HCT116 (cell line): ENCODE data around the gene TPD52L1.

ENCODE experiments used
- CEBPB ChIP-seq: IDR thresholded peaks from 2 replicates; pipeline ENCODE4 v1.6.1; 2012; ENCODE audit warnings: low read depth
- CTCF ChIP-seq, 3 experiments: fragments of 200-600 bp in 1 of 3; sonication (generic) in 1 of 3; IDR thresholded peaks in 2 of 3; conservative IDR thresholded peaks in 1 of 3; 2 replicates each; pipeline ENCODE4 v1.5.1; 2012 to 2017; ENCODE audit warnings: low read depth in 2 of 3, low read length in 2 of 3, antibody characterized with exemption in 1 of 3, borderline replicate concordance in 1 of 3, control low read depth in 1 of 3, mild to moderate bottlenecking in 1 of 3, mixed read lengths in 1 of 3, mixed run types in 1 of 3, moderate library complexity in 1 of 3; ENCODE audit not compliant: insufficient read depth in 1 of 3
- EGR1 ChIP-seq: IDR thresholded peaks from 2 replicates; pipeline ENCODE4 v1.6.1; 2012; ENCODE audit warnings: low read depth
- ELF1 ChIP-seq: IDR thresholded peaks from 2 replicates; pipeline ENCODE4 v1.6.1; 2012; ENCODE audit warnings: low read depth, borderline replicate concordance
- EZH2 ChIP-seq: fragments of 200-600 bp; sonication (generic); IDR thresholded peaks from 2 replicates; pipeline ENCODE4 v1.6.1; 2017; ENCODE audit warnings: antibody characterized with exemption, mixed run types
- JUND ChIP-seq: IDR thresholded peaks from 2 replicates; pipeline ENCODE4 v1.6.1; 2012
- POLR2A ChIP-seq: IDR thresholded peaks from 2 replicates; pipeline ENCODE4 v1.7.0; 2011; ENCODE audit warnings: borderline replicate concordance; ENCODE audit not compliant: insufficient read depth, insufficient read length; ENCODE audit errors: extremely low read depth
- POLR2AphosphoS5 ChIP-seq: IDR thresholded peaks from 2 replicates; pipeline ENCODE4 v1.6.1; 2011; ENCODE audit warnings: mild to moderate bottlenecking, low read depth, low read length, moderate library complexity
- RAD21 ChIP-seq: IDR thresholded peaks from 2 replicates; pipeline ENCODE4 v1.6.1; 2012; ENCODE audit warnings: low read depth, mild to moderate bottlenecking
- REST ChIP-seq: IDR thresholded peaks from 2 replicates; pipeline ENCODE4 v1.6.1; 2012; ENCODE audit warnings: low read depth
- SIN3A ChIP-seq: IDR thresholded peaks from 2 replicates; pipeline ENCODE4 v1.6.1; 2012; ENCODE audit warnings: low read depth
- SRF ChIP-seq: IDR thresholded peaks from 2 replicates; pipeline ENCODE4 v1.6.1; 2012; ENCODE audit warnings: low read depth
- ZNF274 ChIP-seq: fragments of 200-500 bp; sonication (Bioruptor generic); IDR thresholded peaks from 2 replicates; pipeline ENCODE4 v1.6.1; 2014; ENCODE audit warnings: mild to moderate bottlenecking, low read depth, low read length, inconsistent platforms
- TF ChIP-seq, protein P1 (sequence below): IDR thresholded peaks from 2 replicates; pipeline ENCODE4 v1.6.1; 2012

DNA sequence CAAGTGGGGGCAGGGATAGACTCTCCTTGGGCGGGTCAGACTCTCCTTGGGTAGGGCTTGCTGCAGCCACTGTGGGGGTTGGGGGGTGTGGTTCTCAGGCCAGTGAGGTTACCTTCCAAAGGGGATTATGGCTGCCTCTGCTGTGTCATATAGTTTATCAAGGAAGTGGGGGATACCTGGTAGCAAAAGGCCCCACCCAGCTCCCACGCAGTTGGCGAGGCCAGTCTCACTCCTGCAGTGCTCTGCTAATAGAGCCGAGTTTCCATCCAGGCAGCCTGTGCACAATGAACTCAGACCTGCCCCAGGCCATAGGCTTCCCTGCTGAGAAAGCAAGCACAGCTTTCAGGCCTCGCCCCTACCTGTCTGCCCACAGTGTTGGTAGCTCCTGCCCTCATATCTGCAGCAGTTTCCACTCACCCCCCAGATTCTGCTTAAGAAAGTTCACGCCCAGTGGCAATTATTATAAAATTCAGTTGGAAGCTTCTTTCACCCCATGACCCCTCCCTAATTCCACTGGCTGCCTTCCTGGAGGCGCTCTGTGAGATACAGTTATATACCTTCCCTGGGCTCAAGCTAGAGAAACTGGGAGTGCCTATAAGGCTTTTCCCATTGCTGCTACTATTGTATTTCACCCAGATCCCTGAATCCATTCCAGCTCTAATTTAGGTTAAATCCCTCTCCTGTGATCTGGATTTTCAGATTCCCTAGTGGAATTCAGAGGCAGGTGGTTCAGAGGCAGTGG is 92.1 kb downstream of the TPD52L1 start:
- TF ChIP-seq RAD21 (no peak), EGR1 (no peak), CTCF (IDR thresholded peaks at IDR 0.05 in 2 of 3, conservative IDR thresholded peaks at IDR 0.05 in 1 of 3; ENCODE audit: borderline replicate concordance in 1 of 3, insufficient read depth in 1 of 3, low read depth in 2 of 3, low read length in 2 of 3) (no peak), POLR2AphosphoS5 (no peak), CEBPB (no peak), POLR2A (no peak), JUND (no peak), EZH2 (no peak), SRF (no peak), ZNF274 (no peak), REST (no peak), ELF1 (no peak), SIN3A (no peak)
- TF ChIP-seq, protein P1, sequence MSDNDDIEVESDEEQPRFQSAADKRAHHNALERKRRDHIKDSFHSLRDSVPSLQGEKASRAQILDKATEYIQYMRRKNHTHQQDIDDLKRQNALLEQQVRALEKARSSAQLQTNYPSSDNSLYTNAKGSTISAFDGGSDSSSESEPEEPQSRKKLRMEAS: no peak
